GM21528 (cell line): Measurements from ENCODE around the gene FBXL17.

Source experiments
- ATAC-seq: cut with Tn5 transposase; IDR thresholded peaks from one replicate; pipeline ENCODE4 v1.9.1; 2021; ENCODE audit warnings: mild to moderate bottlenecking, moderate library complexity; ENCODE audit not compliant: unreplicated experiment, low FRiP score

The FBXL17 gene

GRCh38 chr5:108109059-108109458 is 272.8 kb downstream of the FBXL17 start:
- ATAC-seq, result no peak

- ATAC-seq, result no peak
Measured at GRCh38 chr5:108104448-108104847, 277.4 kb downstream of the FBXL17 start.

- no peak for ATAC-seq
Measured at GRCh38 chr5:108102463-108102862, 279.4 kb downstream of the FBXL17 start.

GRCh38 chr5:108101821-108102220 is 280.1 kb downstream of the FBXL17 start:
- ATAC-seq, result no peak

- no peak for ATAC-seq
Measured at GRCh38 chr5:108101130-108101529, 280.8 kb downstream of the FBXL17 start.

GRCh38 chr5:108094800-108095199 is 287.1 kb downstream of the FBXL17 start:
- no peak for ATAC-seq

- no peak for ATAC-seq
Measured at GRCh38 chr5:108093186-108093585, 288.7 kb downstream of the FBXL17 start.

- ATAC-seq, result no peak
Measured at GRCh38 chr5:108090946-108091345, 291.0 kb downstream of the FBXL17 start.

- no peak for ATAC-seq
Measured at GRCh38 chr5:108084105-108084504, 297.8 kb downstream of the FBXL17 start.

GRCh38 chr5:108083232-108083631 is 298.7 kb downstream of the FBXL17 start:
- ATAC-seq, result no peak

GRCh38 chr5:108081707-108082106 is 300.2 kb downstream of the FBXL17 start:
- no peak for ATAC-seq

- no peak for ATAC-seq
Measured at GRCh38 chr5:108079753-108080152, 302.1 kb downstream of the FBXL17 start.

- ATAC-seq, result no peak
Measured at GRCh38 chr5:108078882-108079281, 303.0 kb downstream of the FBXL17 start.

GRCh38 chr5:108078345-108078744 is 303.6 kb downstream of the FBXL17 start:
- ATAC-seq, result no peak

- ATAC-seq, result no peak
Measured at GRCh38 chr5:108074626-108075025, 307.3 kb downstream of the FBXL17 start.

- ATAC-seq, result no peak
Measured at GRCh38 chr5:108064302-108064701, 317.6 kb downstream of the FBXL17 start.

- ATAC-seq, result no peak
Measured at GRCh38 chr5:108061941-108062340, 320.0 kb downstream of the FBXL17 start.

- no peak for ATAC-seq
Measured at GRCh38 chr5:108060340-108060739, 321.6 kb downstream of the FBXL17 start.

GRCh38 chr5:108059334-108059733 is 322.6 kb downstream of the FBXL17 start:
- no peak for ATAC-seq

- ATAC-seq, result no peak
Measured at GRCh38 chr5:108054349-108054748, 327.5 kb downstream of the FBXL17 start.

- ATAC-seq, result no peak
Measured at GRCh38 chr5:108046955-108047670, 334.8 kb downstream of the FBXL17 start.

- ATAC-seq, result no peak
Measured at GRCh38 chr5:108036482-108036881, 345.4 kb downstream of the FBXL17 start.

- ATAC-seq, result no peak
Measured at GRCh38 chr5:108028883-108029282, 353.0 kb downstream of the FBXL17 start.
